Heart left ventricle (tissue), 13 donors: ENCODE measurements around the gene CDCP1.

Experiments
- CTCF ChIP-seq, 12 donors: fragments of 200-600 bp; sonication (generic) in 4 of 12; IDR thresholded peaks; one replicate each; pipeline versions ENCODE4 v1.5.0 to v1.8.0; 2018 to 2022; ENCODE audit warnings: antibody characterized with exemption in 12 of 12, mild to moderate bottlenecking in 5 of 12
- POLR2A ChIP-seq, 2 donors: fragments of 450-650 bp; IDR thresholded peaks; one replicate each; pipeline ENCODE4 v1.6.1; 2017; ENCODE audit warnings: antibody characterized with exemption in 2 of 2, mild to moderate bottlenecking in 2 of 2, moderate library complexity in 2 of 2
- donor health status: ischemic (EF 13 %, LVEDD 7.1; RV severe dilation, severe dysfunction).
- donor health status: DM: no; HTN: yes; CAD: no.
- donor health status: DM: no; HTN: no; CAD: no.
- donor health status: ischemic (EF 25% LVEDD 6.9; RV normal size, moderate dysfunction).
- donor health status: ischemic (EF 25% LVEDD 5.7; RV mildly dilated, moderate dysfunction).
- donor health status: ischemic (EF 35%, LVEDD 5.7; RV mildly dilated, moderate dysfunction).
- donor health status: nonischemic (EF 11% LVEDD 7.7; RV severe dilation, severe dysfunction).
- donor health status: DM: yes; HTN: yes; CAD: no.
- donor health status: PGD.
- donor health status: ischemic (EF 29% LVEDD 5.4; RV normal size, mild dysfunction).
- donor health status: nonischemic (EF 23%, LVEDD 6.1; RV moderate dilation, normal function).

- TF ChIP-seq CTCF (IDR thresholded peaks at IDR 0.05) (no peak), POLR2A (IDR thresholded peaks at IDR 0.05) (no peak)
Measured at GRCh38 chr3:45178183-45179023, 32.2 kb upstream of the CDCP1 start.
